ENCODE measurements around the gene ZNF101. TPM values are rescaled to one million over a fixed set of nuclear protein-coding genes. Genes with fewer than 3 reads are reported as not detected.
"Not testable (repeated sequence)": the region's sequence is repeated elsewhere in the genome, so short reads cannot be mapped to it uniquely, and the experiment has no call there.

ZNF101 gene
- total RNA-seq, 3 donors from 2014 or later (not counting 1 experiment from before 2014, with no cell fraction given) = 35.7 to 58.7 (median 41.0) TPM

DNA sequence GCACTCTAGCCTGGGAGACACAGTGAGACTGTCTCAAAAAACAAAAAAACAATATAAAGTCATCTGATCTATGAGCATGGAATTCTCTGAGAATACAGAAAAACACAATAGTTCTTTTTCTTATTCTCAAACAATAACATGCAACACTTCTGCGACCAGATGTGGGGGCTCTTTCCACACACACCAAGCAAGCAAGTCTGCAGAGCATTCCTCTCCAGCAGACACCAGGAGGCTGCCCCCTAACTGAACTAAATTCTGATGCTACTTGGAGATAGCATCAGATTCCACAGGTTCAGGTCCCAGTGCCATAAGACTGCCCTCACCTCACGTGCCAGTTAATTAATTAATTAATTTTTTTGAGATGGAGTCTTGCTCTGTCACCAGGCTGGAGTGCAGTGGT, 27.7 kb downstream of the ZNF101 start:
- H3K4me3 ChIP-seq (ENCODE audit: low read length) = no peak overlapping the region
- TF ChIP-seq, protein P1, sequence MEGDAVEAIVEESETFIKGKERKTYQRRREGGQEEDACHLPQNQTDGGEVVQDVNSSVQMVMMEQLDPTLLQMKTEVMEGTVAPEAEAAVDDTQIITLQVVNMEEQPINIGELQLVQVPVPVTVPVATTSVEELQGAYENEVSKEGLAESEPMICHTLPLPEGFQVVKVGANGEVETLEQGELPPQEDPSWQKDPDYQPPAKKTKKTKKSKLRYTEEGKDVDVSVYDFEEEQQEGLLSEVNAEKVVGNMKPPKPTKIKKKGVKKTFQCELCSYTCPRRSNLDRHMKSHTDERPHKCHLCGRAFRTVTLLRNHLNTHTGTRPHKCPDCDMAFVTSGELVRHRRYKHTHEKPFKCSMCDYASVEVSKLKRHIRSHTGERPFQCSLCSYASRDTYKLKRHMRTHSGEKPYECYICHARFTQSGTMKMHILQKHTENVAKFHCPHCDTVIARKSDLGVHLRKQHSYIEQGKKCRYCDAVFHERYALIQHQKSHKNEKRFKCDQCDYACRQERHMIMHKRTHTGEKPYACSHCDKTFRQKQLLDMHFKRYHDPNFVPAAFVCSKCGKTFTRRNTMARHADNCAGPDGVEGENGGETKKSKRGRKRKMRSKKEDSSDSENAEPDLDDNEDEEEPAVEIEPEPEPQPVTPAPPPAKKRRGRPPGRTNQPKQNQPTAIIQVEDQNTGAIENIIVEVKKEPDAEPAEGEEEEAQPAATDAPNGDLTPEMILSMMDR (IDR thresholded peaks at IDR 0.05) = no peak
- no peaks in the 10 kb centered on the region for H3K27me3 ChIP-seq (ENCODE audit: control insufficient read depth, insufficient read depth, low read length)
- H3K4me1 ChIP-seq (ENCODE audit: control insufficient read depth, insufficient read depth, low read length) = no peaks in the 10 kb centered on the region
- H3K27me3 Mint-ChIP-seq (ENCODE audit: low read depth in 2 of 2) = no peaks in the 10 kb centered on the region
- intact Hi-C loops (cut with micrococcal nuclease) = no loop called here
- H3K27ac Mint-ChIP-seq = no peak overlapping the region
- H3K9me3 Mint-ChIP-seq = no peaks in the 10 kb centered on the region
- no peak overlapping the region for H3K4me3 Mint-ChIP-seq
- no peaks in the 10 kb centered on the region for H3K4me1 Mint-ChIP-seq
- no peak for ATAC-seq
- H3K36me3 Mint-ChIP-seq = no peaks in the 10 kb centered on the region
- H3K36me3 ChIP-seq (ENCODE audit: control insufficient read depth, insufficient read depth, low read length) = no peaks in the 10 kb centered on the region
- H3K9me3 ChIP-seq (ENCODE audit: control insufficient read depth, insufficient read depth, low read length) = peaks cover 1% of the 10 kb centered on the region
- DNase-seq = no peak
- 96% methylated on average over 1 of the region's 2 CpGs for WGBS (ENCODE audit: insufficient coverage)
- H3K27ac ChIP-seq (ENCODE audit: low read length) = no peak overlapping the region

GRCh38 chr19:19697589-19697988, 28.9 kb downstream of the ZNF101 start:
- WGBS (ENCODE audit: insufficient coverage) = 96% methylated on average over 5 of the region's 5 CpGs
- Mint-ChIP-seq H3K36me3 (no peaks in the 10 kb centered on the region), H3K4me3 (no peak overlapping the region), H3K27ac (no peak overlapping the region), H3K9me3 (no peaks in the 10 kb centered on the region), H3K27me3 (ENCODE audit: low read depth in 2 of 2) (no peaks in the 10 kb centered on the region), H3K4me1 (no peaks in the 10 kb centered on the region)
- no peak for ATAC-seq
- H3K9me3 ChIP-seq (ENCODE audit: control insufficient read depth, insufficient read depth, low read length) = peaks cover 11% of the 10 kb centered on the region
- H3K4me3 ChIP-seq (ENCODE audit: low read length) = no peak overlapping the region
- DNase-seq = no peak
- no peaks in the 10 kb centered on the region for H3K27me3 ChIP-seq (ENCODE audit: control insufficient read depth, insufficient read depth, low read length)
- no peak overlapping the region for H3K27ac ChIP-seq (ENCODE audit: low read length)
- no peaks in the 10 kb centered on the region for H3K36me3 ChIP-seq (ENCODE audit: control insufficient read depth, insufficient read depth, low read length)
- intact Hi-C loops (cut with micrococcal nuclease) = no loop called here
- TF ChIP-seq, protein P1 (IDR thresholded peaks at IDR 0.05) = no peak
- no peaks in the 10 kb centered on the region for H3K4me1 ChIP-seq (ENCODE audit: control insufficient read depth, insufficient read depth, low read length)

- H3K9me3 Mint-ChIP-seq = not testable (repeated sequence)
Observed at GRCh38 chr19:19700493-19700892, 31.9 kb downstream of the ZNF101 start.

GRCh38 chr19:19704836-19705235, 36.2 kb downstream of the ZNF101 start:
- Mint-ChIP-seq H3K36me3 (peaks cover 6% of the 10 kb centered on the region), H3K4me1 (no peaks in the 10 kb centered on the region)

More at GRCh38 chr19:19700493-19700892, 31.9 kb downstream of the ZNF101 start:
- H3K27ac ChIP-seq (ENCODE audit: low read length); H3K36me3 Mint-ChIP-seq; intact Hi-C loops (cut with micrococcal nuclease); ATAC-seq; H3K4me3 Mint-ChIP-seq; DNase-seq; H3K4me1 ChIP-seq (ENCODE audit: control insufficient read depth, insufficient read depth, low read length); H3K4me1 Mint-ChIP-seq; H3K27ac Mint-ChIP-seq; H3K27me3 Mint-ChIP-seq (ENCODE audit: low read depth in 2 of 2); H3K36me3 ChIP-seq (ENCODE audit: control insufficient read depth, insufficient read depth, low read length); H3K4me3 ChIP-seq (ENCODE audit: low read length); H3K27me3 ChIP-seq (ENCODE audit: control insufficient read depth, insufficient read depth, low read length): not testable (repeated sequence)
- WGBS (ENCODE audit: insufficient coverage) = 91% methylated on average over 1 of the region's 1 CpG
- H3K9me3 ChIP-seq (ENCODE audit: control insufficient read depth, insufficient read depth, low read length) = peaks cover 32% of the 10 kb centered on the region

More at GRCh38 chr19:19704836-19705235, 36.2 kb downstream of the ZNF101 start:
- no peak overlapping the region for H3K27ac ChIP-seq (ENCODE audit: low read length)
- no peaks in the 10 kb centered on the region for H3K27me3 ChIP-seq (ENCODE audit: control insufficient read depth, insufficient read depth, low read length)
- H3K4me1 ChIP-seq (ENCODE audit: control insufficient read depth, insufficient read depth, low read length) = no peaks in the 10 kb centered on the region
- Mint-ChIP-seq H3K27me3 (ENCODE audit: low read depth in 2 of 2) (no peaks in the 10 kb centered on the region), H3K27ac (no peak overlapping the region), H3K9me3 (peaks cover 2 to 9% of the 10 kb centered on the region in 2 donors), H3K4me3 (no peak overlapping the region)
- ATAC-seq (no peak), DNase-seq (no peak)
- peaks cover 71% of the 10 kb centered on the region for H3K9me3 ChIP-seq (ENCODE audit: control insufficient read depth, insufficient read depth, low read length)
- no peaks in the 10 kb centered on the region for H3K36me3 ChIP-seq (ENCODE audit: control insufficient read depth, insufficient read depth, low read length)
- TF ChIP-seq, protein P1 (IDR thresholded peaks at IDR 0.05) = no peak
- 87% methylated on average over 6 of the region's 6 CpGs for whole genome bisulfite sequencing (ENCODE audit: insufficient coverage)
- H3K4me3 ChIP-seq (ENCODE audit: low read length) = no peak overlapping the region
- intact Hi-C loops (cut with micrococcal nuclease) = no loop called here
